ENCODE measurements around the gene KIAA1549.

KIAA1549 gene

GRCh38 chr7:138853448-138853847 lies 127.7 kb downstream of the KIAA1549 start:
- Histone ChIP-seq H4K20me1 (ENCODE audit: insufficient read depth, low read length) (no peaks in the 10 kb centered on the region), H3K4me2 (ENCODE audit: low read length) (peak overlapping the region; percentile 31), H3K4me1 (ENCODE audit: low read length) (peaks cover 12% of the 10 kb centered on the region), H3K4me3 (ENCODE audit: low read length) (no peak overlapping the region), H3K9ac (ENCODE audit: low read length) (no peak overlapping the region), H3K27ac (ENCODE audit: low read length) (no peak overlapping the region), H2AFZ (ENCODE audit: low read depth, low read length) (no peak overlapping the region), H3K27me3 (ENCODE audit: low read depth, low read length) (no peaks in the 10 kb centered on the region), H3K36me3 (replicated peaks; ENCODE audit: low read depth, low read length) (peaks cover 8% of the 10 kb centered on the region), H3K79me2 (ENCODE audit: low read length) (no peaks in the 10 kb centered on the region), H3K9me3 (ENCODE audit: insufficient read depth, low read length) (no peaks in the 10 kb centered on the region)
- no peak for TF ChIP-seq EZH2phosphoT487 (IDR thresholded peaks at IDR 0.05; ENCODE audit: low read depth)
- no peak for TF ChIP-seq CTCF (IDR thresholded peaks at IDR 0.05; ENCODE audit: low read depth, low read length)

GRCh38 chr7:138852469-138852868 lies 128.7 kb downstream of the KIAA1549 start:
- H3K4me2 ChIP-seq (ENCODE audit: low read length), result no peak overlapping the region
- peaks cover 4% of the 10 kb centered on the region for H3K36me3 ChIP-seq (replicated peaks; ENCODE audit: low read depth, low read length)
- H3K27ac ChIP-seq (ENCODE audit: low read length), result no peak overlapping the region
- TF ChIP-seq CTCF (IDR thresholded peaks at IDR 0.05; ENCODE audit: low read depth, low read length) (no peak), EZH2phosphoT487 (IDR thresholded peaks at IDR 0.05; ENCODE audit: low read depth) (no peak)
- no peak overlapping the region for H3K4me3 ChIP-seq (ENCODE audit: low read length)
- H3K4me1 ChIP-seq (ENCODE audit: low read length), result peaks cover 12% of the 10 kb centered on the region
- no peaks in the 10 kb centered on the region for H3K79me2 ChIP-seq (ENCODE audit: low read length)
- no peak overlapping the region for H2AFZ ChIP-seq (ENCODE audit: low read depth, low read length)
- H4K20me1 ChIP-seq (ENCODE audit: insufficient read depth, low read length), result no peaks in the 10 kb centered on the region
- H3K9ac ChIP-seq (ENCODE audit: low read length), result no peak overlapping the region
- H3K27me3 ChIP-seq (ENCODE audit: low read depth, low read length), result no peaks in the 10 kb centered on the region
- H3K9me3 ChIP-seq (ENCODE audit: insufficient read depth, low read length), result no peaks in the 10 kb centered on the region

GRCh38 chr7:138849701-138850100 lies 131.5 kb downstream of the KIAA1549 start:
- Histone ChIP-seq H3K9me3 (ENCODE audit: insufficient read depth, low read length) (no peaks in the 10 kb centered on the region), H3K4me1 (ENCODE audit: low read length) (peaks cover 12% of the 10 kb centered on the region), H3K36me3 (replicated peaks; ENCODE audit: low read depth, low read length) (no peaks in the 10 kb centered on the region), H3K79me2 (ENCODE audit: low read length) (no peaks in the 10 kb centered on the region), H3K4me2 (ENCODE audit: low read length) (no peak overlapping the region), H3K27me3 (ENCODE audit: low read depth, low read length) (no peaks in the 10 kb centered on the region), H3K27ac (ENCODE audit: low read length) (no peak overlapping the region), H3K4me3 (ENCODE audit: low read length) (no peak overlapping the region), H3K9ac (ENCODE audit: low read length) (no peak overlapping the region), H4K20me1 (ENCODE audit: insufficient read depth, low read length) (no peaks in the 10 kb centered on the region), H2AFZ (ENCODE audit: low read depth, low read length) (no peak overlapping the region)
- no peak for TF ChIP-seq CTCF (IDR thresholded peaks at IDR 0.05; ENCODE audit: low read depth, low read length)
- TF ChIP-seq EZH2phosphoT487 (IDR thresholded peaks at IDR 0.05; ENCODE audit: low read depth), result no peak

- Histone ChIP-seq H3K4me3 (ENCODE audit: low read length) (no peak overlapping the region), H3K4me2 (ENCODE audit: low read length) (no peak overlapping the region), H3K4me1 (ENCODE audit: low read length) (peaks cover 4% of the 10 kb centered on the region), H2AFZ (ENCODE audit: low read depth, low read length) (no peak overlapping the region), H3K27ac (ENCODE audit: low read length) (no peak overlapping the region), H3K9me3 (ENCODE audit: insufficient read depth, low read length) (no peaks in the 10 kb centered on the region), H3K27me3 (ENCODE audit: low read depth, low read length) (no peaks in the 10 kb centered on the region), H3K36me3 (replicated peaks; ENCODE audit: low read depth, low read length) (no peaks in the 10 kb centered on the region), H4K20me1 (ENCODE audit: insufficient read depth, low read length) (no peaks in the 10 kb centered on the region), H3K79me2 (ENCODE audit: low read length) (no peaks in the 10 kb centered on the region), H3K9ac (ENCODE audit: low read length) (no peak overlapping the region)
- TF ChIP-seq CTCF (IDR thresholded peaks at IDR 0.05; ENCODE audit: low read depth, low read length) (no peak), EZH2phosphoT487 (IDR thresholded peaks at IDR 0.05; ENCODE audit: low read depth) (no peak)
Measured at GRCh38 chr7:138848056-138848980, 132.9 kb downstream of the KIAA1549 start.

Measured in OCI-LY3 (cell line).